Central memory CD8-positive, alpha-beta T cell (primary cell): ENCODE data around the gene INPP4A.

Experiments used
- ATAC-seq: fragments of 150-1000 bp; cut with Tn5 transposase; replicated peaks from 2 replicates; pipeline ENCODE4 v1.10.0; 2022; ENCODE audit warnings: mild to moderate bottlenecking, moderate FRiP score, moderate number of reproducible peaks; ENCODE audit not compliant: poor library complexity, severe bottlenecking; ENCODE audit errors: extremely low read depth
- DNase-seq, 2 donors: peaks; one replicate each; pipeline ENCODE4 v3.0.0; 2021; ENCODE audit warnings: low spot score in 2 of 2
- H3K27ac Mint-ChIP-seq: one replicate; pipeline ENCODE4 v1.8.0; 2022; ENCODE audit warnings: low read depth, mild to moderate bottlenecking, moderate library complexity, mixed read lengths
- H3K27me3 Mint-ChIP-seq: one replicate; pipeline ENCODE4 v1.8.0; 2022; ENCODE audit warnings: mixed read lengths
- H3K36me3 Mint-ChIP-seq: one replicate; pipeline ENCODE4 v1.8.0; 2022; ENCODE audit warnings: mild to moderate bottlenecking, moderate library complexity, mixed read lengths; ENCODE audit not compliant: insufficient read depth
- H3K4me1 Mint-ChIP-seq: one replicate; pipeline ENCODE4 v1.8.0; 2022; ENCODE audit warnings: mixed read lengths
- H3K4me3 Mint-ChIP-seq: one replicate; pipeline ENCODE4 v1.8.0; 2022; ENCODE audit warnings: mild to moderate bottlenecking, moderate library complexity, mixed read lengths
- H3K9me3 Mint-ChIP-seq: one replicate; pipeline ENCODE4 v1.8.0; 2022; ENCODE audit warnings: mixed read lengths

Gene INPP4A

GRCh38 chr2:98445177-98445682 is 572 bp downstream of the INPP4A start:
- Mint-ChIP-seq H3K9me3 (no peaks in the 10 kb centered on the region), H3K27ac (peak overlapping the region; percentile 91), H3K27me3 (no peaks in the 10 kb centered on the region), H3K36me3 (peaks cover 12% of the 10 kb centered on the region), H3K4me1 (peaks cover 44% of the 10 kb centered on the region), H3K4me3 (peak overlapping the region; percentile 99)
- peak; percentile 17 for ATAC-seq
- no peak for DNase-seq

GRCh38 chr2:98445683-98446581 is 1.3 kb downstream of the INPP4A start:
- H3K27me3 Mint-ChIP-seq: no peaks in the 10 kb centered on the region
- peaks cover 51% of the 10 kb centered on the region for H3K4me1 Mint-ChIP-seq
- peak overlapping the region; percentile 99 for H3K4me3 Mint-ChIP-seq
- no peak for ATAC-seq
- DNase-seq: no peak
- peaks cover 12% of the 10 kb centered on the region for H3K36me3 Mint-ChIP-seq
- no peaks in the 10 kb centered on the region for H3K9me3 Mint-ChIP-seq
- H3K27ac Mint-ChIP-seq: peak overlapping the region; percentile 91

- H3K27me3 Mint-ChIP-seq: no peaks in the 10 kb centered on the region
- H3K36me3 Mint-ChIP-seq: peaks cover 14% of the 10 kb centered on the region
- peak overlapping the region; percentile 91 for H3K27ac Mint-ChIP-seq
- peak overlapping the region; percentile 99 for H3K4me3 Mint-ChIP-seq
- peaks cover 60% of the 10 kb centered on the region for H3K4me1 Mint-ChIP-seq
- H3K9me3 Mint-ChIP-seq: no peaks in the 10 kb centered on the region
- DNase-seq (no peak), ATAC-seq (no peak)
Measured at GRCh38 chr2:98446850-98447249, 2.2 kb downstream of the INPP4A start.

GRCh38 chr2:98448441-98449145 is 3.9 kb downstream of the INPP4A start:
- no peaks in the 10 kb centered on the region for H3K9me3 Mint-ChIP-seq
- H3K27me3 Mint-ChIP-seq: no peaks in the 10 kb centered on the region
- peak overlapping the region; percentile 91 for H3K27ac Mint-ChIP-seq
- H3K4me1 Mint-ChIP-seq: peaks cover 77% of the 10 kb centered on the region
- peak; percentile 79 for ATAC-seq
- peak in 1 of 2 donors; percentile 31 for DNase-seq
- peak overlapping the region; percentile 99 for H3K4me3 Mint-ChIP-seq
- peaks cover 14% of the 10 kb centered on the region for H3K36me3 Mint-ChIP-seq

GRCh38 chr2:98452396-98453027 is 7.9 kb downstream of the INPP4A start:
- no peaks in the 10 kb centered on the region for H3K9me3 Mint-ChIP-seq
- H3K27me3 Mint-ChIP-seq: no peaks in the 10 kb centered on the region
- peak overlapping the region; percentile 92 for H3K27ac Mint-ChIP-seq
- ATAC-seq (no peak), DNase-seq (no peak)
- peaks cover 92% of the 10 kb centered on the region for H3K4me1 Mint-ChIP-seq
- H3K4me3 Mint-ChIP-seq: peak overlapping the region; percentile 65
- H3K36me3 Mint-ChIP-seq: peaks cover 19% of the 10 kb centered on the region

GRCh38 chr2:98453083-98453482 is 8.4 kb downstream of the INPP4A start:
- Mint-ChIP-seq H3K9me3 (no peaks in the 10 kb centered on the region), H3K36me3 (peaks cover 19% of the 10 kb centered on the region)
- ATAC-seq: no peak

GRCh38 chr2:98453531-98453930 is 8.9 kb downstream of the INPP4A start:
- peak overlapping the region; percentile 92 for H3K27ac Mint-ChIP-seq
- no peak for DNase-seq
- peak overlapping the region; percentile 65 for H3K4me3 Mint-ChIP-seq
- ATAC-seq: no peak
- H3K9me3 Mint-ChIP-seq: no peaks in the 10 kb centered on the region
- H3K4me1 Mint-ChIP-seq: peaks cover 93% of the 10 kb centered on the region
- H3K27me3 Mint-ChIP-seq: no peaks in the 10 kb centered on the region
- peaks cover 20% of the 10 kb centered on the region for H3K36me3 Mint-ChIP-seq

More at GRCh38 chr2:98453083-98453482, 8.4 kb downstream of the INPP4A start:
- no peak for DNase-seq
- Mint-ChIP-seq H3K27ac (peak overlapping the region; percentile 92), H3K4me3 (peak overlapping the region; percentile 65), H3K4me1 (peaks cover 93% of the 10 kb centered on the region), H3K27me3 (no peaks in the 10 kb centered on the region)

- peaks cover 93% of the 10 kb centered on the region for H3K4me1 Mint-ChIP-seq
- peak overlapping the region; percentile 65 for H3K4me3 Mint-ChIP-seq
- H3K27me3 Mint-ChIP-seq: no peaks in the 10 kb centered on the region
Measured at GRCh38 chr2:98454073-98454472, 9.4 kb downstream of the INPP4A start.

GRCh38 chr2:98454500-98455235 is 10.0 kb downstream of the INPP4A start:
- Mint-ChIP-seq H3K9me3 (no peaks in the 10 kb centered on the region), H3K36me3 (peaks cover 19% of the 10 kb centered on the region), H3K27me3 (no peaks in the 10 kb centered on the region), H3K4me3 (peak overlapping the region; percentile 65), H3K4me1 (peaks cover 93% of the 10 kb centered on the region), H3K27ac (peak overlapping the region; percentile 92)
- no peak for DNase-seq
- peak; percentile 22 for ATAC-seq

More at GRCh38 chr2:98454073-98454472, 9.4 kb downstream of the INPP4A start:
- H3K9me3 Mint-ChIP-seq: no peaks in the 10 kb centered on the region
- H3K27ac Mint-ChIP-seq: peak overlapping the region; percentile 92
- ATAC-seq: no peak
- H3K36me3 Mint-ChIP-seq: peaks cover 19% of the 10 kb centered on the region
- no peak for DNase-seq

- ATAC-seq: peak; percentile 68
- H3K9me3 Mint-ChIP-seq: no peaks in the 10 kb centered on the region
- peak in 1 of 2 donors; percentile 33 for DNase-seq
- H3K4me1 Mint-ChIP-seq: peaks cover 94% of the 10 kb centered on the region
- H3K36me3 Mint-ChIP-seq: peaks cover 19% of the 10 kb centered on the region
- H3K27ac Mint-ChIP-seq: peak overlapping the region; percentile 92
- no peaks in the 10 kb centered on the region for H3K27me3 Mint-ChIP-seq
- H3K4me3 Mint-ChIP-seq: peak overlapping the region; percentile 65
Measured at GRCh38 chr2:98455494-98455976, 10.9 kb downstream of the INPP4A start.

GRCh38 chr2:98457045-98457696 is 12.5 kb downstream of the INPP4A start:
- peaks cover 20% of the 10 kb centered on the region for H3K36me3 Mint-ChIP-seq

More at GRCh38 chr2:98457045-98457696, 12.5 kb downstream of the INPP4A start:
- Mint-ChIP-seq H3K9me3 (no peaks in the 10 kb centered on the region), H3K4me3 (no peak overlapping the region), H3K27ac (peak overlapping the region; percentile 92), H3K4me1 (peaks cover 90% of the 10 kb centered on the region), H3K27me3 (no peaks in the 10 kb centered on the region)
- DNase-seq: no peak
- no peak for ATAC-seq
